ENCODE measurements around the gene NACC1. TPM values are rescaled to one million over a fixed set of nuclear protein-coding genes. Genes with fewer than 3 reads are reported as not detected.
A peak's percentile ranks its signal among the peaks of the same experiment; 100 is the strongest.

The NACC1 gene
- total and polyA plus RNA-seq, 2 of the 13 experiments (the other 11 are each of a cell fraction or from before 2014, with no cell fraction given): 31.8 to 42.3 TPM

DNA sequence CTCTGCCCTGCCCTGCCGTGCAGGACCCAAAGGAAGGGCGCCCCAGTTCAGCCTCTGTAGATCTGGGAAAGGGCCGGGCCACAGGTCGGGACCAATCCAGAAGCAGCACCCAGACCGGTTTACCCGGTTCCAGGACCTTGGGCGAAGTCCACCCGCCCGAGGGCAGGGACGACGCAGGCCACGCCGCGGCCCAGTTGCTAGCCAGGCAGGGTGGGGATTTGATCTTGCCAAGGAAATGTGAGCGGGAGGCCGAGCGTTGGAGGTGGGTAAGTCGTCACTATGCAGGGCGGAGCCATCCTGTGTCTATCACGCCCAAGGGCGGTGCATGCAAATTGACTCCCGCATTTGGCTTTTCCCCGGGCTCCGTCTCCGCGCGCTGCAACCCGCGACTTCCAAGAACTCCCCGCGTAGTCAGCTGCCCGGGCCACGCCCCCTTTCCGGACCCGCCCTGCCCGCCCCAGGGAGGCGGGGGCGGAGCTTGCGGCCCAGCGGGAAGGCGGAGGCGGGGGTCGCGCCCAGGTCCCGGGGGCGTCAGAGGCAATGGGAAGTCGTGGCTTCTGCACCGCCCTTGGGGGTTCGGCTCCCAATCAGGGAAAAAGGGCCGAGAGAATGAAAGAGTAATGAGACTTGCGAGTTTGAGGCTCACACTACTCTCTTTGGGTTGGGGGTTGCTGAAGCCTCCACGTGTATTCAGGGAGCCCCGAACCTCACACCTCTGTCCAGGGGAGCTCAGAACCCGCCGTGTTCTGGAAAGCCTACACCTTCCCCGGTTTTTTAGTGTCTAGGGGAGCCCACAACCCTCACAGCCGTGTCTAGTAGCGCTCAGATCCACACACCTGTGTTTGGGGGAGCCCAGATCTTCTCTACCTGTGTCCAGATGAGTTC, 44.9 kb downstream of the NACC1 start (continued):
- TF ChIP-seq, protein P1, sequence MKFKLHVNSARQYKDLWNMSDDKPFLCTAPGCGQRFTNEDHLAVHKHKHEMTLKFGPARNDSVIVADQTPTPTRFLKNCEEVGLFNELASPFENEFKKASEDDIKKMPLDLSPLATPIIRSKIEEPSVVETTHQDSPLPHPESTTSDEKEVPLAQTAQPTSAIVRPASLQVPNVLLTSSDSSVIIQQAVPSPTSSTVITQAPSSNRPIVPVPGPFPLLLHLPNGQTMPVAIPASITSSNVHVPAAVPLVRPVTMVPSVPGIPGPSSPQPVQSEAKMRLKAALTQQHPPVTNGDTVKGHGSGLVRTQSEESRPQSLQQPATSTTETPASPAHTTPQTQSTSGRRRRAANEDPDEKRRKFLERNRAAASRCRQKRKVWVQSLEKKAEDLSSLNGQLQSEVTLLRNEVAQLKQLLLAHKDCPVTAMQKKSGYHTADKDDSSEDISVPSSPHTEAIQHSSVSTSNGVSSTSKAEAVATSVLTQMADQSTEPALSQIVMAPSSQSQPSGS (CRISPR knock-in tag; IDR thresholded peaks at IDR 0.05): peak; percentile 88
- peak; percentile 66 for TF ChIP-seq SKI (IDR thresholded peaks at IDR 0.05; ENCODE audit: partially characterized antibody)
- no peak for TF ChIP-seq FIP1L1 (IDR thresholded peaks at IDR 0.05; ENCODE audit: borderline replicate concordance, insufficient read depth, low read depth, low read length)
- TF ChIP-seq GATAD1 (CRISPR knock-in tag; IDR thresholded peaks at IDR 0.05): peak; percentile 68
- peak; percentile 90 for TF ChIP-seq KDM2A (CRISPR knock-in tag; IDR thresholded peaks at IDR 0.05; ENCODE audit: borderline replicate concordance, low read depth)
- 0 out of 2 replicates have a peak, but pooled peaks have one; percentile 9 for TF ChIP-seq ZNF296 (CRISPR knock-in tag; conservative IDR thresholded peaks at IDR 0.05)
- no peak for TF ChIP-seq ZNF674 (CRISPR knock-in tag; IDR thresholded peaks at IDR 0.05; ENCODE audit: low read depth)
- TF ChIP-seq ZNF883 (CRISPR knock-in tag; IDR thresholded peaks at IDR 0.05; ENCODE audit: not compliant biosample characterization): peak; percentile 23
- TF ChIP-seq, protein P2, sequence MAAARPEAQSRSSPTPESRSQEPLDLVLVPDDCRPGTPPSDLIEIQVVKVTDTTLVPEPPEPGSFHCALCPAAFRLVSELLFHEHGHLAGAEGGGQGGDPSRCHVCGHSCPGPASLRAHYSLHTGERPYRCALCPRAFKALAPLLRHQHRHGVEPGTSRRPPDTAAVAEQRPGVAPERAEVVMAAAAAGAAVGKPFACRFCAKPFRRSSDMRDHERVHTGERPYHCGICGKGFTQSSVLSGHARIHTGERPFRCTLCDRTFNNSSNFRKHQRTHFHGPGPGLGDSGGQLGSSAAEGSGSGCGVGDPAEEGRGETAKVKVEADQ (CRISPR knock-in tag; IDR thresholded peaks at IDR 0.05; ENCODE audit: borderline replicate concordance): peak; percentile 32; the same call in 1 of the 2 replicates
- TF ChIP-seq SRY (CRISPR knock-in tag; IDR thresholded peaks at IDR 0.05): peak; percentile 40; the same call in 1 of the 2 replicates
- peak; percentile 65 for TF ChIP-seq AGO2 (optimal IDR thresholded peaks at IDR 0.05; ENCODE audit: low read depth, low read length)
- TF ChIP-seq ZNF891 (CRISPR knock-in tag; IDR thresholded peaks at IDR 0.05): 0 out of 2 replicates have a peak, but pooled peaks have one; percentile 35
- peak; percentile 62 for TF ChIP-seq RCOR2 (CRISPR knock-in tag; IDR thresholded peaks at IDR 0.05)
- TF ChIP-seq, protein P3, sequence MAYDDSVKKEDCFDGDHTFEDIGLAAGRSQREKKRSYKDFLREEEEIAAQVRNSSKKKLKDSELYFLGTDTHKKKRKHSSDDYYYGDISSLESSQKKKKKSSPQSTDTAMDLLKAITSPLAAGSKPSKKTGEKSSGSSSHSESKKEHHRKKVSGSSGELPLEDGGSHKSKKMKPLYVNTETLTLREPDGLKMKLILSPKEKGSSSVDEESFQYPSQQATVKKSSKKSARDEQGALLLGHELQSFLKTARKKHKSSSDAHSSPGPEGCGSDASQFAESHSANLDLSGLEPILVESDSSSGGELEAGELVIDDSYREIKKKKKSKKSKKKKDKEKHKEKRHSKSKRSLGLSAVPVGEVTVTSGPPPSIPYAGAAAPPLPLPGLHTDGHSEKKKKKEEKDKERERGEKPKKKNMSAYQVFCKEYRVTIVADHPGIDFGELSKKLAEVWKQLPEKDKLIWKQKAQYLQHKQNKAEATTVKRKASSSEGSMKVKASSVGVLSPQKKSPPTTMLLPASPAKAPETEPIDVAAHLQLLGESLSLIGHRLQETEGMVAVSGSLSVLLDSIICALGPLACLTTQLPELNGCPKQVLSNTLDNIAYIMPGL (CRISPR knock-in tag; IDR thresholded peaks at IDR 0.05; ENCODE audit: borderline replicate concordance in 1 of 2, low read depth in 1 of 2): peak; percentile 37 to 86; a peak in 3 of 4 replicates

Measured in HepG2 (cell line).